ENCODE data around the gene HECW1. TPM values are rescaled to one million over a fixed set of nuclear protein-coding genes. Genes with fewer than 3 reads are reported as not detected.

Gene HECW1
- total RNA-seq, 3 donors from 2014 or later (not counting 1 experiment from before 2014, with no cell fraction given): not detected

DNA sequence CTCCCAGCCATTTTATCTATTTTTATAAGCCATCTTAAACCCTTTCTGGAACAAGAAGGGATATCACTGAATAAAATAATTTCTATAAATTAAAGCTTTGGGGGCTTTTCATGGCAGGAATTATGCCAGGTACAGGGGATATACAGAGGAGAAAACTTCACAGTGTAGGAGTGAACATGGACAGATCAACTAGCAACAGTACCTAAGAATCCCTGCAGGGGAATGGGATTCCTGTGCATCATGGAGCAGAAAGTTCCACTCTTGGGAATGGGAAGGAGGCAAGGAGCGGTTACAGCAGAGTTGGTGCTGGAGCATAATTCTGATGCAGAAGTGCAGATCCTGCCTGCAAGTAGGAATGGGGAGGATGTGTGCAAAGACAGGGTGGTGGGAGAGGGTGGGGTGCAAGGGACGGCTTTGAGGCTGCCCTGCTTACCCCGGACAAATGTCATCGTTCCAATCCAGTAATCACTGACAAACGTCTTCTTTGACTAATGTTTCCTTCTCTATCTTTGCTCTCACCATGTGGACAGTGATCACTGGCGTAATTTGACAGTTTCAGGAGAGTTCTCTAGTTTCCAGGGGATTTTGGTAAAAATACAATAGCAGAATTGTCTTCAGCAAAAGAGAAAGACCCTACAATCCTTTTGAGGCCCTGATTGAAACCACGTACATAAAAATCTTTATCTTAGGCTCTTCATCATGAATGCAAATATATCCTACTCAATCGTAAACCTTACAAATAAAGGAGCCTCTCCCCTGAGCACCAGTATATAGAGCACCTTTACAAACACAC is 196.7 kb downstream of the HECW1 start:
- Histone ChIP-seq H3K27me3 (ENCODE audit: control insufficient read depth, insufficient read depth, low read length) (no peaks in the 10 kb centered on the region), H3K4me1 (ENCODE audit: control insufficient read depth, insufficient read depth, low read length) (no peaks in the 10 kb centered on the region), H3K27ac (ENCODE audit: low read length) (no peak overlapping the region), H3K36me3 (ENCODE audit: control insufficient read depth, insufficient read depth, low read length) (no peaks in the 10 kb centered on the region), H3K9me3 (ENCODE audit: control insufficient read depth, insufficient read depth, low read length) (no peaks in the 10 kb centered on the region), H3K4me3 (ENCODE audit: low read length) (no peak overlapping the region)
- Mint-ChIP-seq H3K27ac (no peak overlapping the region), H3K4me1 (no peaks in the 10 kb centered on the region), H3K36me3 (no peaks in the 10 kb centered on the region), H3K9me3 (no peaks in the 10 kb centered on the region), H3K4me3 (no peak overlapping the region), H3K27me3 (ENCODE audit: low read depth in 2 of 2) (peaks cover 3 to 13% of the 10 kb centered on the region in 2 donors)
- ATAC-seq: no peak
- WGBS (ENCODE audit: insufficient coverage): 84% methylated on average over 8 of the region's 8 CpGs
- no peak for DNase-seq
- no peak for TF ChIP-seq CTCF (IDR thresholded peaks at IDR 0.05)
- intact Hi-C loops (cut with micrococcal nuclease): no loop called here

GRCh38 chr7:43309706-43310022 is 197.2 kb downstream of the HECW1 start:
- Histone ChIP-seq H3K9me3 (ENCODE audit: control insufficient read depth, insufficient read depth, low read length) (no peaks in the 10 kb centered on the region), H3K36me3 (ENCODE audit: control insufficient read depth, insufficient read depth, low read length) (no peaks in the 10 kb centered on the region), H3K27me3 (ENCODE audit: control insufficient read depth, insufficient read depth, low read length) (no peaks in the 10 kb centered on the region), H3K4me3 (ENCODE audit: low read length) (no peak overlapping the region), H3K27ac (ENCODE audit: low read length) (no peak overlapping the region), H3K4me1 (ENCODE audit: control insufficient read depth, insufficient read depth, low read length) (no peaks in the 10 kb centered on the region)
- H3K36me3 Mint-ChIP-seq: no peaks in the 10 kb centered on the region
- H3K4me3 Mint-ChIP-seq: no peak overlapping the region
- H3K27me3 Mint-ChIP-seq (ENCODE audit: low read depth in 2 of 2): peaks cover 3 to 13% of the 10 kb centered on the region in 2 donors
- no peak for TF ChIP-seq CTCF (IDR thresholded peaks at IDR 0.05)
- ATAC-seq: no peak
- H3K27ac Mint-ChIP-seq: no peak overlapping the region
- DNase-seq: no peak
- intact Hi-C loops (cut with micrococcal nuclease): no loop called here
- H3K4me1 Mint-ChIP-seq: no peaks in the 10 kb centered on the region
- WGBS (ENCODE audit: insufficient coverage): 80% methylated on average over 2 of the region's 2 CpGs
- H3K9me3 Mint-ChIP-seq: no peaks in the 10 kb centered on the region

DNA sequence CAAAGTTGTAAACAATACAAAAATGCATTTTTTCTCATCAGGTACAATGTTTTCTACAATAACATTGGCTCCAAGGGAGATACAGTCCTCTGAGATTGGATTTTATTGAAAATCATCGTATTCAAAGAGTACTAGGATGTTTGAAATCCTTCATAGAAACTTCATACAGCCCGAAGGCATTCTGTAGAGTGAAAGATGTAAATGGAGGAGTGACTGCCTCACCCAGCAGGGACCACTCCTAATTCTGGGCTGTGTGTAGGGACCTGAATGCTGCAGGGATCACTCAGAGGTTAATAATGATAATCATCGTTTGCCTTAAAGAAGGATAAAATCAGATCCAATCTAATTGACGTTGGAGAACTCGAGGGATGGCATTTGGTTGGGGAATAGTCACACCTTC is 198.6 kb downstream of the HECW1 start:
- no peaks in the 10 kb centered on the region for H3K4me1 ChIP-seq (ENCODE audit: control insufficient read depth, insufficient read depth, low read length)

More for the DNA sequence above, 198.6 kb downstream of the HECW1 start:
- no peak overlapping the region for H3K27ac ChIP-seq (ENCODE audit: low read length)
- H3K27me3 ChIP-seq (ENCODE audit: control insufficient read depth, insufficient read depth, low read length): no peaks in the 10 kb centered on the region
- Mint-ChIP-seq H3K4me1 (no peaks in the 10 kb centered on the region), H3K4me3 (no peak overlapping the region), H3K27me3 (ENCODE audit: low read depth in 2 of 2) (peaks cover 3 to 12% of the 10 kb centered on the region in 2 donors), H3K9me3 (no peaks in the 10 kb centered on the region), H3K27ac (no peak overlapping the region), H3K36me3 (no peaks in the 10 kb centered on the region)
- intact Hi-C loops (cut with micrococcal nuclease): no loop called here
- H3K36me3 ChIP-seq (ENCODE audit: control insufficient read depth, insufficient read depth, low read length): no peaks in the 10 kb centered on the region
- no peak overlapping the region for H3K4me3 ChIP-seq (ENCODE audit: low read length)
- no peak for ATAC-seq
- WGBS (ENCODE audit: insufficient coverage): 92% methylated on average over 5 of the region's 5 CpGs
- DNase-seq: no peak
- H3K9me3 ChIP-seq (ENCODE audit: control insufficient read depth, insufficient read depth, low read length): no peaks in the 10 kb centered on the region
- no peak for TF ChIP-seq CTCF (IDR thresholded peaks at IDR 0.05)

Data from natural killer cell (primary cell).